ENCODE results near the gene PGLYRP2. TPM values are rescaled to one million over a fixed set of nuclear protein-coding genes. Genes with fewer than 3 reads are reported as not detected.

The PGLYRP2 gene
- total RNA-seq, 4 donors from 2014 or later = not detected

DNA sequence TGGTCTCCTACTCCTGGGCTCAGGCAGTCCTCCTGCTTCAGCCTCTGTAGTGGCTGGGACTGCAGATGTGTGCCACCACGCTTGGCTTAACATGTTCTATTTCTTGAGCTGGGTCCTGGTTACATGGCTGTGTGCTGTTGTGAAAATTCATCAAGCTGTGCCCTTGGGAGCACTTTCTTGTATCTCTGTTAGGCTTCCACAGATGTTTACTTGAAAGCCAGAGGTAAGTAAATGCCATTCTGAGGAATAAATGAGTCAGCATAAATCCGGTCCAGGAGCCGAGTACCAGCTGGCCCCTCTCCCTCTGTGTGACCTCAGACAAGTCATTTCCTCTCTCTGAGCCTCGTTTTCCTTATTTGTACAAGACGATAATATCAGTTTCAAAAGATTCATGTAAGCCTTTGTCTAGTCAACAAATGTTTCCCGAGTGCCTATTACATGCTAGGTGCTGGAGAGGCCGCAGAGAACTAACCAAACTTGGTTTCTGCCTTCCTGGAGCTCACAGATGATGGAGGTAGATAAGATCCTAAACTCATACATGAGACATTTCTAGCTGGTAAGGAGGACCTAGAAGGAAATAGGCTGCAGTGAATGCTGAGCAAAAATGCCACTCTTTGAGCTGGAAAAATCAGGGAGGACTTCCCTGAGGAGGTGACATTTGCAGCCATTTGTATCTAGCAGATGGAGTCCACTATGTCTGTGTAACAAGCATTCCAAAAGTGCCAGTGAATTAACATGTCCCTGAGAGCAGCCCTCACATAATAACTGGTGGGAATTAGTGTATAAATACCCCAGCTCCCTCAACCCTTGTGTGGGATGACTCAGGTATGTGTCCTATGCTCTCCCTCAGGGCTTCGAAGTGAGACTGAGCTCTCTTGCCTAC is 12.2 kb downstream of the PGLYRP2 start:
- TF ChIP-seq, protein P1, sequence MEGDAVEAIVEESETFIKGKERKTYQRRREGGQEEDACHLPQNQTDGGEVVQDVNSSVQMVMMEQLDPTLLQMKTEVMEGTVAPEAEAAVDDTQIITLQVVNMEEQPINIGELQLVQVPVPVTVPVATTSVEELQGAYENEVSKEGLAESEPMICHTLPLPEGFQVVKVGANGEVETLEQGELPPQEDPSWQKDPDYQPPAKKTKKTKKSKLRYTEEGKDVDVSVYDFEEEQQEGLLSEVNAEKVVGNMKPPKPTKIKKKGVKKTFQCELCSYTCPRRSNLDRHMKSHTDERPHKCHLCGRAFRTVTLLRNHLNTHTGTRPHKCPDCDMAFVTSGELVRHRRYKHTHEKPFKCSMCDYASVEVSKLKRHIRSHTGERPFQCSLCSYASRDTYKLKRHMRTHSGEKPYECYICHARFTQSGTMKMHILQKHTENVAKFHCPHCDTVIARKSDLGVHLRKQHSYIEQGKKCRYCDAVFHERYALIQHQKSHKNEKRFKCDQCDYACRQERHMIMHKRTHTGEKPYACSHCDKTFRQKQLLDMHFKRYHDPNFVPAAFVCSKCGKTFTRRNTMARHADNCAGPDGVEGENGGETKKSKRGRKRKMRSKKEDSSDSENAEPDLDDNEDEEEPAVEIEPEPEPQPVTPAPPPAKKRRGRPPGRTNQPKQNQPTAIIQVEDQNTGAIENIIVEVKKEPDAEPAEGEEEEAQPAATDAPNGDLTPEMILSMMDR (IDR thresholded peaks at IDR 0.05; ENCODE audit: low read depth) = no peak

DNA sequence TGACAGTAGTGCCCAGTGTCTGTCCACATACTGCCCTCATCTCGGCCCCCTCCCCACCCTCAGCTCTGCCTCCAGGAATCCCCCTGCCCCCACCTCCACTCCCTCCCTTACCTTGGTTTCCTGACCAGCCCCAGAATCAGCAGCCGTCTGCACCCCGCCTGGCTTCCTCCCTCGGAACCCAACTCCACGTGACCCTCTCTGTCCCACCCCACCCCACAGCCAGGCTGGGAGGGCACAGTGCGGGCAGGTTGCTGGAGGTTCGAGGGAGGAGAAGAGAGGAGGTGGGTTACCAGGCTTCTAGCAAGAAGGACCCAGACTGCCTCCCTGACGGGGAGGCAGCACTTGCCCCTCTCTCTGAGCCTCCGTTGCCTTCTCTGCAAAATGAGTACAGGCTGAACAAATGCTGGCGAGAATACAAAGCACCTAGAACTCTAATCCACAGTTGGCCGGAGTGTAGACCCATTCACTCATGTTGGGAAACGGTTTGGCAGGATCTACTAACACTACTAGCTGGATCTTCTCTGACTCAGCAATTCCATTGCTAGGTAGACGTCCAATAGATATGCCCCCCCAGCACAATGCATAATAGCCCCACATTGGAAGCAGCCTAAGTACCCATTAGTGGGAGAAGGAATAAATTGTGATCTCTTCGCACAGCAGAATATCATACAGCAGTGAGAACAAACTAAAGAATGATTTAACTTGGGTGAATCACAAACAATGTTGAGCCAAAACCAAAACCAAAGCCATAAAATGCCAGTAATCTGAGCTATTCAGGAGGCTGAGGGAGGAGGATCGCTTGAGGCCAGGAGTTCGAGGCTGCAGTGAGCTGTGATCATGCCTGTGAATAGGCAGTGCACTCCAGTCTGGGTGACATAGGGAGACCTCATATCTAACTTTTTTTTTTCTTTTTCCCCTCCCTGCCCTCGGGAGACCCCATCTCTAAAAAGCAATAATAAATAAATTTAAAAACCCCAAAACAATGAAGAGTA is 14.6 kb downstream of the PGLYRP2 start, which contains the start of gene RASAL3:
RASAL3 (minus strand) TSS at position 151 of the 992 bp plus-strand sequence. CDS start 186 bp downstream, outside the sequence.
- TF ChIP-seq, protein P1 (IDR thresholded peaks at IDR 0.05; ENCODE audit: low read depth) = no peak

DNA sequence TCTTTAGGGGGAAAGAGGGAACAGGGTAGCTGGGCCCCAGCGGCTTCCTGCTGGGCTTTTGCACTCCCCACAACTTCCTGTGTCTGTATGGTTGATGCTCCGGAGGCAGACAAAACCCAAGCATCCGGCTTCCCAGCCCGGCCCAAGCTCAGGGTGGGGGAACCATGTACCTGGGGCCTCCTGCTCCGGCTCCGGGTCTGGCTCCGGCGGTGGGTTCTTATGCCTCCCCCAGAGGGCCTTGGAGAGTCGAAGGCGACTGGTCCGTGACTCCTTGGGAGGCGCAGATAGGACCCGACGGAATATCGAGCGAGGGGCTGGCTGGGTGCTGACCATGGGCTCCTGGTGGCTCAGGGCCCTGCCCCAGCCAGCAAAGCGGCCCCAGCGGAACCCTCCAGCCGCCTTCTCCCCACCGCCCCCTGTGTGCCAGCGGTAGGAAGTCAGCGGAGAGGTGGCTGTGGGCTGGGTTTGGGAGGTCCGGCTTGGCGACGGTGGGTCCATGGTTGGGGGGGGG is 15.4 kb downstream of the PGLYRP2 start:
- TF ChIP-seq, protein P1 (IDR thresholded peaks at IDR 0.05; ENCODE audit: low read depth) = no peak

- TF ChIP-seq, protein P1 (IDR thresholded peaks at IDR 0.05; ENCODE audit: low read depth) = no peak
These were observed 17.6 kb downstream of the PGLYRP2 start for GRCh38 chr19:15461694-15462093.

DNA sequence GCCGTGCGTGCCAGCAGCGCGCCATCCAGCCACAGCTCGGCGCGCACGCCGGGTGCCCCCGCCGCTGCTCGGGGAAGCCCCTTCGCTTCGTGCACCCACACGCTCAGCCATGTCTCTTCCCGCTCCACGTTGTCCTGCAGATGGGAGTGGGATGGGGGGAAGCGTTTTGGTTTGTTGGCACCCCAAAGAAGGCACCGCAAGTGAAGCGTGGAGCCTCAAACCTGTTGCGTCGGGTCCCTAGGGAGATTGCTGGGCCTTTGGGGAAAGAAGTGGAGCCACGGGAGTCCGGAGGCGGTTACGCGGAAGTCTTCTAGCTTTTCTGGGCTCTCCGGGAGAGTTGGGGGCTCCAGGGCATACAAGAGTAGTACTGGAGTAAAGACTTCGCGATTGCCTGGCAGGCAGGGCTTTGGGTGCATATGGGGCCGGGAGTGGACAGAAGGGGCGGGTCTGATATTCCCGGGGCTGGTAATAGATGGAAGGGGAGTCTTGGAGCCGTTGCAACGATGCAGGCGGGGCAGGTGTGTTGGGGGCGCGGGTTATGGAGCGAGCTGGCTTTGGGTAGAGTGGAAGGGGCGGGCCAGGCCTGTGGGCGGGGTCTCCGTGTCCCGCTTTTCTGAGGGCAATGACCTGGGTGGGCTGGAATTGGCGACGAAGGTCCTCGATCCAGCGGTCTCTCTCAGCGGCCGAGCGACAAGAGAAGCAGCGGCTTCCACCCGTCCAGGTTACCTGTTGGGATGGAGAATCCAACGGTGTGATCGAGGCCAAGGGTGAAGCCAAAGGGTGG is 21.4 kb downstream of the PGLYRP2 start:
- TF ChIP-seq, protein P1 (IDR thresholded peaks at IDR 0.05; ENCODE audit: low read depth) = no peak

DNA sequence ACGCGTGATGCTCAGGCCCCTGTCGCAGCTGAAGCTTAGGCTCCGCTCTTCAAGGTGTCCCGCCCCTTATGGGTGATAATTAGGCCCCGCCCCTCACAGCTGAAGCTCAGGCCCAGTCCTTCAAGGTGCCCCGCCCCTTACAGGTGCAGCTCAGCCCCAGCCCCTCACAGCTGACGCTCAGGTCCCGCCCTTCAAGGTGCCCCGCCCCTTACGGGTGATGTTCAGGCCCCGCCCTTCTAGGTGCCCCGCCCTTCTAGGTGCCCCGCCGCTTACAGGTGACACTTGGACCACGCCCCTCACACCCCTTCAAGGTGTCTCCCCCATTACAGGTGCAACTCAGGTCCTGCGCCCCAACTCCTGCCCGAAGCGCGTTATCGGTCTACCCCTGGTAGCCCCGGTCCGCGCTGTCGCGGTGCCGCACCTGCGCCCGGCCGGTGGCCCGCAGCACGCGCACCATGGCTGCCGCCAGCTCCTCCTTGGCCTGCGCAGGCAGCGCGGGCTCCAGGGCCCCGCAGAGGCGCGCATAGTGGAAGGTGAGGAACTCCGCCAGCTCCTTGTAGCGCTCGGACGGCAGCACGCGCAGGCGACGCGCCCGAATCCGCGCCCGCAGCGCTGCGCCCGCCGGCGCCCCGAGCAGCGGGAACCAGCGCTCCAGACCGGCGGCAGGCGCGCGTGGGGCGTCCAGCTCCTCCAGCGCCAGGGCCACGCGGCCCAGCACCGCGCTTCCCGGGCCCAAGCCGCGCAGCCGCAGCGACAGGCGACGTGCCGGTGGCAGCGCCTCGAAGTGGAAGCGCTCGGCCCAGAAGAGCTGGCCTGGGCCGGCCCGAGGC is 22.2 kb downstream of the PGLYRP2 start:
- TF ChIP-seq, protein P1 (IDR thresholded peaks at IDR 0.05; ENCODE audit: low read depth) = no peak
